Brain pericyte (primary cell): ENCODE results near the gene KIAA0232.

Experiments used
- DNase-seq: peaks from one replicate; pipeline ENCODE4 v3.0.0-alpha.2; 2012; ENCODE audit warnings: low read depth, low spot score

KIAA0232 gene

DNA sequence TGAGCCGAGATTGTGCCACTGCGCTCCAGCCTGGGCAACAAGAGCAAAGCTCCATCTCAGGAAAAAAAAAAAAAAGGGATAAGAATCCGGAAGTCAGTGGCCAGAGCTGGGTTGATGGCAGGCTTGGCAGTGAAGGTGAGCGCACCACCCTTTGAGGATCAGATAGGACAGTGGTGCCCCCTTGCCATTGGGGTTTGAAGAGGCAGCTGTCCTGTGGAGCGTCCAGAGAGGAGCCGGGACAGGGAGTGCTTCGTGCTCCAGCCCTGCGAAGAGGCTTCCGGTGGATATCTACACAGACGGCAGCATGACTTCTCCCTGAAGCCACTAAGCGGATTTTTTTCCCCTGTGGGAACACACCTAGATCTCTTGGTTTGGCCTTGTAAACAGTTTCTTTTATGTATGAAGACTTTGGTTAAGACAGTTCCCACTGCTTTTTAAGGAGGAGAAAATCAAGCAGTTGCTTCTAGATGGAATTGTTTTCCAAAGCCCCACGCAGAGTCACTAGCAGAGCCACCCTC, 133.6 kb downstream of the KIAA0232 start:
- DNase-seq: no peak

DNA sequence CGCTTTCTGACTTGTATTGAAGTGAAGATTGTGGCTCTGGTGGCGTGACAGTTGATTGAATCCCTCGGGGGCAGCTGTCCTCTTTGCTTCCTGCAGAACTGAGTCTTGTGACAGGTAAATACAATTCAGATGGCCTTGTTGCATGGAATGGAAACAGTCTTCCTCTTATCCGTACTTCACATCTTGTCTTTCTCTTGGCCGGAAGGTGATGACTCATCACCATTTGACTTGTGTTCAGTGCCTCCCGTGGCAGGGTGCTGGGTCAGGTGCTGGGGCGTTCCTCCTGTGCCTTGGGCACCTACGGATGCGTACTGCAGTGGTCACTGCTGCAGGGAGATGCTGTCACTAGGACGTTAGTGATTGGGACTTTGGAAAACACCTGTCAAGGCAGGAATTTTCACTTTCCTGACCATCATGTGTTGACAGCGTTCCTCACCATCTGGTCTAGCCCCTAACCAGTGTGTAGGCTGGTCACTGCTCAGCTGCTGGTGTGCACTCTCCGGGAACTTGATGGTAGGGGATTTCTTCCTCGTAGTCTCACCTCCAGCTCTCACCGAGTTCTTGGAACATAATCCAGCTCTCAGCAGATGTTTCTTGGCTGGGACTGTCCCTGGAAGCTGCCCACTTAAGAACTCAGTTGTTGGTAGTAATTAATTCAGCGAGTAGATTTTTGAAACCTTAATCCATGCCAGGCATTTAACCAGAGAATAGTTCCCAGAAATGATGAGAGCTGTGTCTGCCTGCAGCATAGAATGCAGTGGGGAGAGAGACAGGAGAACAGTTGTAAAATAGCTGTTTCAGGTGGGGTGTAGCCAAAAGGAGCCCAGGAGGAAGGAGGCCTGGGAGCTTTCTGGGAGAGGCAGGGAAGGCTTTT, 134.3 kb downstream of the KIAA0232 start:
- no peak for DNase-seq

DNA sequence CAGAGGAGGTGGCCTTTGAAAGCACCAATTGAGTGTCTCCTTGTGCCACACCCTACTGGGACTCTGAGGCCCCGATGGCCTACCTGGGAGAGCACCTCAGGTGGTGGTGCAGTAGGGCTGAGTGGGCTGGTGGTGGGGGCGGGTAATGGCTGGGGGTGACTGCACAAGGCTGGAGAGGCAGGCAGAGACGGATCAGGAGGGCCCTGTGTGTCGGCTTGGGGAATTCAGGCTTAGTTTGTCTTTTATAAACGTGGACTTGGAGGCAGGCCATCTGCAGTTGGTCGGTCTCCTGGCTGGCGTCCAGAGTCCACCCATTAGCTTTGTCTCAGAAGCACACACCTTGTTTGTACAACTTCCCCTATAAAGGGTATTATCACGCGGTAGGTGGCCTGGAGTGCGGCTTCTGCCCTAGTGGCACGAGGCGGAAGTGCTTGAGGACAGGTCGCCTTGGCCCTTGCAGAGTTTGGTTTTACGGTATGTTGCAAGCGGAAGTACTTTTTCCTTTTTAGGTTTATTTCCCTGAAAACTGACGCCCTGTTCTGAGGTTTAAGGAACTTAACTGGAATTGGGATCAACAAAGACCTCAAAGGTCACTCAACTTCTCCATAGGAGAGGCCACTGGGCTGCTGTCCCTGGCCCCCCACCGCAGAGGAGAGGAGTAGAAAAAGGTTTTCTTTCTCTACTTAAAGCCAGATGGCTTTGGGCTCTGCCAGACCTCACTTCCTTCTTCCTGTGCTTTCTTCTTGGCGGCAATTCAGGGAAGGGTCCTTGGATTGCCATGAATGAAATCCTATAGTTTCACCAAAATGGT, 135.1 kb downstream of the KIAA0232 start:
- no peak for DNase-seq

DNA sequence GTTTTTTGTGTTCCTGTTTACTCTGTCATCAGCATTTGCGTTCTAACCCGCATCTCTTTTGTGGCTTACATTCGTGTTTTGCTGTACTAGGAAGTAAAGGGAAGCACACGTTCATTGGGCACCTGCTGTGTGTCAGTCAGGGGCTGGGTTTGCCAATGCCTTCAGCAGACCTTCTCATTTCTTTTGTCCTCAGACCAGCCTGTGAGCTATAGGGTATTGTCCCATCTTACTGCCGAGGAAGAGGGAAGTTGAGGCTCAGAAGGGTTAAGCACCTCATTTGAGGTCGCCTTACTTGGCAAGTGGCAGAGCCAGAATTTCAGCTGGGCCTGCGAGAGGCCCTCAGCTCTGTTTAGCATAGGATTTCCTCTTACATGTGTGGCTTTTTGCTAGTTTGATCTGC, 135.8 kb downstream of the KIAA0232 start:
- no peak for DNase-seq

DNA sequence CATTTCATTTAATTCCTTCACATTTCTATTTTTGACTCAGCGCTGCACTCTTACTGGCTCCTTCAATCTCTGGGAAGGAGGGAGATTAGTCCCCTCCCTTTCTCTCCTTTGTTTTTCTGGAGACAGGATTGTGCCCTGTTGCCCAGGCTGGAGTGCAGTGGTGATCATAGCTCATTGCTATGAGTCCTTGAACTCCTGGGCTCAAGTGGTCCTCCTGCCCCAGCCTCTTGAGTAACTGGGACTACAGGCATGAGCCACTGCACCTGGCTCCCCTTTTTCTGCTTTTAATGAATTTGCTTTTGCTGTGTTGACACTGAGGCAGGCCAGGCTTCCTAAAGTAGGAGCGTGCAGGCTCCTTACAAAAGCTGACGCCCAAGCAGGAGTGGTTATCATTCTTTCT, 137.6 kb downstream of the KIAA0232 start:
- DNase-seq: no peak

DNA sequence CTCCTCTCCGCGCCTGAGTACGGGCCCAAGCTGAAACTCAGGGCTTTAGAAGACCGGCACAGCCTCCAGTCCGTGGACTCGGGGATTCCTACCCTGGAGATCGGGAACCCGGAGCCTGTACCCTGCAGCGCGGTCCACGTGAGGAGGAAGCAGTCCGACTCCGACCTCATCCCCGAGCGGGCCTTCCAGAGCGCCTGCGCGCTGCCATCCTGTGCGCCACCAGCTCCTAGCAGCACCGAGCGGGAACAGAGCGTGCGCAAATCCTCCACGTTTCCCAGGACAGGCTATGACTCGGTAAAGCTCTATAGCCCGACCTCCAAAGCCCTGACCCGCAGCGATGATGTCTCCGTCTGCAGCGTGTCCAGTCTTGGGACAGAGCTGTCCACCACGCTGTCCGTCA, 141.0 kb downstream of the KIAA0232 start:
- DNase-seq: no peak

DNA sequence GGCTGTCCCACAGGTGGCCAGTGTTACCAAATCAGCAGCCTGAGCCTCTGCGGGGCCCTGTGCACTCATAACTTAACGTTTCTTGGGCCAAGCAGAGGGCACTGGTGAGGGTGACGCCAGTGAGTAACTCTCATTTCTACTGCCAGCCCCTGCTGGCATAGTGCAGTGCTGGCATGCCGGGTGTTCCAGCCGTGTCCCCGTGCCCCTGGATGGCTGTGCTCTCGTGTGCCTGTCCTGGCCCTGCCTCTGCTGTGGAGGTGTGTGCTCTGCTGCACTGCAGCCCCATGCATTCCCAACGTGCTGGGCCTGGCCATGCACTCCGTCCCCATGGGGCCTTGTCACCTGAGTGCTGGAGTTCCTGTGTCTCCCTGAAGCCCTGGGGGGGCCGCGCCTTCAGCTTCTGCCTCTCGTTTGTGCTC, 141.8 kb downstream of the KIAA0232 start:
- no peak for DNase-seq

DNA sequence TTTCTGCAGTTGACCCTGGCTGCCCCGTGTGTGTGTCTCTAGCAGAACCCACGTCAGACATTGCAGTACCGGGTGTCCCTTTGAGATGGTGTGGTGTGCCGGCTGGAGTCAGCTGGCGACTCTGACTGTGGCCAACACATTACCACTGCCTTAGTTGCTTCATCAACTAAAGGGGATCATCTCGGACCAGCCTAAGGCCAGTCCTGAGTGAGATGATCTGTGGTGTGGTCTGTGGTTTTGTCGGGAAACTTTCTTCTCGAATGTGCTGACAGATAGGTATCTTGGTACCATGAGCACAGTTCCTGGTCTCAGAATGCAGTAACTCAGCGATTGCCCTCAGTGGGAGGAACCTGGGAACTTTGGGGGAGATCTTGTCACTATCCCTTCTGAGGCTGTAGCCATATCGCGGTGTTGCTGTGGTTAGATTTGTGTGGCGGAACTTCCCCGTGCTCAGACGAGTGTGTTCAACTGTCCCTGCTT, 142.9 kb downstream of the KIAA0232 start:
- no peak for DNase-seq

DNA sequence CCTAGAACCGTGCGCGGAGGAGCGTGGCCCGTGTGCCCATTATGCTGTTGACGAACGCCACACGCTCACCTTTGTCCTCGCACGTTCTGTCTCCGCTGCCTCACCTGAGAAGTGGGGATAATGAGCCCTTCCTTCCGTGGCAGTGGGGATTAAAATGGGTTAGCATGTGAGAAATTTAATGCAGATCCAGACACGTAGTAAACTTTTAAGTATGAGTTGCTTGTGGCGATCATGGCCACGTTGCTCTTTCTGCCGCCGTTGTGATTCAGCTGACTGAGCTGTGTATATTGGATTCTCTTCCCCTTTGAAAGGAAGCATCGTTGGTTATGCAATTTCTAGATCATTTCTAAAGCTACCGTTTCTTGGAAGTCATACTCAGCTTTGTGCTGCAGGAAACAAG, 143.6 kb downstream of the KIAA0232 start:
- DNase-seq: no peak

DNA sequence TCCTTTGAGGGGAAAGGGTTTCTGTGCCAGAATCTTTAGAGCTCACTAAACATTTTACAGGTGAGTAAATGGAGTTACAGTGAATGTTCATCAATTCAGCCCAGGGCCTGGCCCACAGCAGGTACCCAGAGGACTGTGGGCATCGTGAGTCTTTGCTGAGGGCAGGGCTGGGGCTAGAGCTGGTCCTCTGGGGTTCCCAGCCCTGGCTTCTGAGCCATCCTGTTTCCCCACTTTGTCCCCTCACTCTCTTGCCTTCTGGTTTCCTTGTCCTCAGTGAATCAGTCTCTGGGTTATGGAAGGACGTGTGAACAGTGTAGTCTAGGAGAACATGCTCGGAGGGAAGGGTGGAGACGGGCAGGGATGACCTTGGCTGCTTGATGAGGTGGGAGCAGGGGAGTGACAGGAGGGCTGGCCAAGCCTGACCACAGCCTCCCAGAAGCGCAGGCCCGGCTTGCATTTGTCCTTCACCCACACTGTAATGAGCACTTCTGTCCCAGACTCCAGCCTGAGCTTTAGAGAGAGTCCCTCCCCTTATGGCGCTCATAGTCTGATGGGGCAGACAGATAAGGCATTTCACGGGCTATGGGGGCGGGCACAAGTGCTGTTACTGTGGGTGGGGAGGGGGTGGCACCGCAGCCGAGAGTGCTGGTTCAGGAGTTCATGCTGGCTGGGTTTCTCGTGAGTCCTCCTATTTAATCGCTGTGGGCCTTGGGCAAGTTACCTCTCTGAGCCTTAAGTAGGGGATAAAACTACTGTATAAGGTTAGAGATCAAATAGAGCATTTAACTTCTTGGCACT, 144.4 kb downstream of the KIAA0232 start:
- no peak for DNase-seq

DNA sequence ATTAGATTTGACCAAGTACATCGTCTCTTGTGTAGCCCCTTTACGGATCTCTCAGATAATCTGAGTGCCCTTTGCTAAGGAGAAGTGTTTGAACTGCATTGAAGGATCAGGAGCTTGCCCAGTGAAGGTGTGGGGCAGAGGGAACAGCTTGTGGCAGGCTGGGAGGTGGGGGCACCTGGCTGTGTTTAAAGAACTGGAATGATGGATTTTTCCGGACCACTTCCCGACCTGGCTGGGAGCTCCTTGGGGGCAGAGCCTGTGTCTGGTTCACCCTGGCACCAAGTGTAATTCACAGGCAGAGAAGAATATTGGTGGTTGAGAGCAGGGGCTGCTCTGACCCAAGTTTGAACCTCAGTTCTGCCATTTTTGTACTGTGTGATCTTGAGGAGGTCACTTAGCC, 145.6 kb downstream of the KIAA0232 start:
- DNase-seq: no peak

DNA sequence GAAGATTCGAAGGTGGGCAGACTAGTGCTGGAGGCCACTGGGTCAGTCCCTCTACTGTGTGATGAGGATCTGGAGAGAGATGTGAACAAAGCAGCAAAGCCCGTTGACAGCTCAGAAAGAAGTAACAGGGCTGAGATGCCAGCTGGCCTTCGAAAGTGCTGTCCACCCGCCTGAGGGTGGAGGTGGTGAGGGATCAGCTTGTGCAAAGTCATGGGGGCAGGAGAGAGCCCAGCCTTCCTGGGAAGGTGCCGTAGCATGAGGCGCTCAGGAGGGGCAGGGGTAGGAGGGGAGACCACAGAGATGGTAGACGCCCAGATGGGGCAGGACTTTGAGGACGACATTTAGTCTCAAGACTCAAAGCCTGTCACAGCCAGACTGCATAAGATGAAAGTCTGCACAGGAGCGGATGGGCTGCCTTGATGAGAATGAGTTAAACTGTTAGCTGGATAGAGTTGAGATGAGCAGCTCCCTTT, 146.8 kb downstream of the KIAA0232 start:
- DNase-seq: no peak

DNA sequence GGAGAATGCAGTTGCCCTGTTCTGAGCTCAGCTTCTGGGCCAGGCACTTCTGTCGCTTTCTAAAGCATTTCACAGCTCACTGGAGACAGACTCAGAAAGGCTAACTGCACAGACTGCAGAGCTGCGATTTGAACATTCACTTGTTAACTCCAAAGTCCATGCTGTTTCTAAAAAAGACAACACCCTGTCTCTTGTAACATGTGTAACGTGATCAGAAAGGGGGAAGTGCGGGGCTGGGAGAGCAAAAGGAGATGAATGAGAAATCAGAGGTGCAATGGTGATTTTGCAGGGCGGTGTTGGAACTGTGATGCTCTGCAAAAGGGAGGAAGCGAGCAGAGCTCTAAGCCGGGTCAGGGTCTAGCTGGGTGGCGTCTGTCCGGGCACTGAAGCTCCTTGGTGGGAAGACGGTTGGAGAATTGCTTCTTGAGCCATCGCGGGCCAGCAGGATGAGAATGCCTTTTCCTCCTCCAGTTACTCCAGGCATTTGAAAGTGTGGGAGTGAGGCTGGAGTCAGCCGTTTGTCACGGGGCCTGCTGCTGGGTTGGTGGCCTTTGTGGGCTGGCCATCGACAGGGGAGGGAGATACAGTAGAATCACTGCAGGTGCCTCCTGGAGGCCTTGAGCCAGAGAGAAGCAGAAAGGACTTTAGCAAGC, 147.4 kb downstream of the KIAA0232 start:
- DNase-seq: no peak

DNA sequence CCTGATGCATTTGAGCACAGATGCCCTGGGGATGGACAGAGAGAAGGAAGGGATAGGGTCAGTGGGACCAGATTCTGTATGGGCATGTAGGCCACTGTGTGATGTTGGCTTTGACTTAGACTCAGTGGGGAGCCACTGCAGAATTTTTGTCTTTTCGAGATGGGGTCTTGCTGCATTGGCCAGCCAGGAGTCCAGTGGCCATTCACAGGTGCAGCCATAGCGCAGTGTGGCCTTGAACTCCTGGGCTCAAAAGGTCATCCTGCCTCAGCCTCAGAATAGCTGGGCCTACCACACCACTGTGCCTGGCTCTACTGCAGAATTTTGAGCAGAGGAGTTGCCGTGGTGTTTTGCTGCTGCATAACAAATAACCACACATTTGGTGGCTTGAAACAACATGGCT, 149.9 kb downstream of the KIAA0232 start:
- DNase-seq: no peak

DNA sequence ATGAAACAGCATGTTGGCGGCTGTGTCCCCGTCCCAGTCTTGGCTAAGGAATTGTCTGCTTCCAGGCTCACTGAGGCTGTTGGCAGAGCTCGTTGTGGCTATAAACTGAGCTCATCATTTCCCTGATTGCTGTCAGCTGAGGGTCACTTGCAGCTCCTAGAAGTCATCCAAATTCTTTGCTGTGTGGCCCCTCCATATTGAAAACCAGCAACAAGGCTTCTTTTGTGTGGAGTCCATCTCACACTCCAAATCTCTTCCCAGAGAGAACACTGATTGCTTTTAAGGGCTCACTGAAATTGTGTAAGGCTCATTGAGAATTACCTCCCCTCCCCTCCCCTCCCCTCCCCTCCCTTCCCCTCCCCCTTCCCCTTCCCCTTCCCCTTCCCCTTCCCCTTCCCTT, 150.4 kb downstream of the KIAA0232 start:
- DNase-seq: no peak
